H9 (cell line): ENCODE data around the gene SETD1A. TPM values are rescaled to one million over a fixed set of nuclear protein-coding genes. Genes with fewer than 3 reads are reported as not detected.
A peak's percentile ranks its signal among the peaks of the same experiment; 100 is the strongest.

Experiments
- DNase-seq: peaks from one replicate; pipeline ENCODE4 v3.0.0-alpha.2; 2017
- H2AFZ ChIP-seq: one replicate; pipeline ENCODE4 v1.6.1; 2013; ENCODE audit warnings: mild to moderate bottlenecking, low read length, control low read depth, moderate library complexity
- H2AK5ac ChIP-seq: 2 replicates; pipeline ENCODE4 v1.6.1; 2013; ENCODE audit warnings: low read length, control low read depth, mixed read lengths; ENCODE audit not compliant: insufficient read length
- H2BK120ac ChIP-seq: one replicate; pipeline ENCODE4 v1.6.1; 2013; ENCODE audit warnings: low read depth, mild to moderate bottlenecking, low read length, control low read depth, inconsistent platforms; ENCODE audit not compliant: poor library complexity, severe bottlenecking
- H2BK12ac ChIP-seq: 2 replicates; pipeline ENCODE4 v1.6.1; 2013; ENCODE audit warnings: low read length, control low read depth, mixed read lengths, low read depth; ENCODE audit not compliant: insufficient read length
- H2BK15ac ChIP-seq: 2 replicates; pipeline ENCODE4 v1.6.1; 2013; ENCODE audit warnings: low read depth, low read length, control low read depth
- H2BK20ac ChIP-seq: one replicate; pipeline ENCODE4 v1.6.1; 2013; ENCODE audit warnings: low read depth, mild to moderate bottlenecking, low read length, control low read depth, inconsistent platforms; ENCODE audit not compliant: poor library complexity, severe bottlenecking
- H2BK5ac ChIP-seq: 2 replicates; pipeline ENCODE4 v1.6.1; 2013; ENCODE audit warnings: low read length, control low read depth, mixed read lengths; ENCODE audit not compliant: insufficient read length
- H3K14ac ChIP-seq: 2 replicates; pipeline ENCODE4 v1.6.1; 2013; ENCODE audit warnings: low read length, control low read depth; ENCODE audit not compliant: insufficient read depth
- H3K18ac ChIP-seq: 2 replicates; pipeline ENCODE4 v1.6.1; 2013; ENCODE audit warnings: low read depth, mild to moderate bottlenecking, mixed read lengths, low read length, control low read depth; ENCODE audit not compliant: insufficient read length
- H3K23ac ChIP-seq: 2 replicates; pipeline ENCODE4 v1.6.1; 2013; ENCODE audit warnings: low read length, control low read depth, mixed read lengths, low read depth; ENCODE audit not compliant: insufficient read length
- H3K23me2 ChIP-seq: 2 replicates; pipeline ENCODE4 v1.6.1; 2013; ENCODE audit warnings: low read depth, mild to moderate bottlenecking, mixed read lengths, low read length, control low read depth; ENCODE audit not compliant: insufficient read length, poor library complexity, severe bottlenecking
- H3K27ac ChIP-seq: 2 replicates; pipeline ENCODE4 v1.5.1; 2013; ENCODE audit warnings: low read length, control low read depth, mixed read lengths, low read depth; ENCODE audit not compliant: insufficient read length
- H3K27me3 ChIP-seq: 2 replicates; pipeline ENCODE4 v1.6.1; 2013; ENCODE audit warnings: low read length, control low read depth, inconsistent platforms; ENCODE audit not compliant: insufficient read depth
- H3K4ac ChIP-seq: 2 replicates; pipeline ENCODE4 v1.6.1; 2013; ENCODE audit warnings: low read depth, mild to moderate bottlenecking, control low read depth, inconsistent platforms, low read length, moderate library complexity
- H3K4me1 ChIP-seq: 2 replicates; pipeline ENCODE4 v1.6.1; 2013; ENCODE audit warnings: low read length, control low read depth, inconsistent platforms; ENCODE audit not compliant: insufficient read depth
- H3K4me2 ChIP-seq: 2 replicates; pipeline ENCODE4 v1.6.1; 2013; ENCODE audit warnings: low read length, control low read depth, mixed read lengths; ENCODE audit not compliant: insufficient read length, insufficient read depth
- H3K56ac ChIP-seq: 2 replicates; pipeline ENCODE4 v1.6.1; 2013; ENCODE audit warnings: low read depth, mild to moderate bottlenecking, mixed read lengths, low read length, control low read depth; ENCODE audit not compliant: insufficient read length
- H3K79me1 ChIP-seq: 2 replicates; pipeline ENCODE4 v1.6.1; 2013; ENCODE audit warnings: low read depth, mild to moderate bottlenecking, moderate library complexity, low read length, control low read depth, inconsistent platforms; ENCODE audit not compliant: insufficient read depth, poor library complexity, severe bottlenecking
- H3K79me2 ChIP-seq: 2 replicates; pipeline ENCODE4 v1.6.1; 2013; ENCODE audit warnings: low read length, control low read depth, inconsistent platforms; ENCODE audit not compliant: insufficient read depth
- H3K9ac ChIP-seq: 2 replicates; pipeline ENCODE4 v1.6.1; 2013; ENCODE audit warnings: low read length, control low read depth, mixed read lengths; ENCODE audit not compliant: insufficient read length; ENCODE audit errors: extremely low read depth
- H3K9me3 ChIP-seq: one replicate; pipeline ENCODE4 v1.6.1; 2013; ENCODE audit warnings: low read depth, low read length, inconsistent platforms; ENCODE audit not compliant: control insufficient read depth
- H3T11ph ChIP-seq: one replicate; pipeline ENCODE4 v1.6.1; 2013; ENCODE audit warnings: mild to moderate bottlenecking, low read length, control low read depth, inconsistent platforms
- H4K20me1 ChIP-seq: one replicate; pipeline ENCODE4 v1.6.1; 2013; ENCODE audit not compliant: control insufficient read depth, insufficient read length, insufficient read depth
- H4K5ac ChIP-seq: 2 replicates; pipeline ENCODE4 v1.6.1; 2013; ENCODE audit warnings: low read depth, mild to moderate bottlenecking, mixed read lengths, low read length, control low read depth; ENCODE audit not compliant: insufficient read length
- H4K8ac ChIP-seq: replicated peaks from 2 replicates; pipeline ENCODE4 v1.6.1; 2013; ENCODE audit warnings: low read length, control low read depth, mixed read lengths, low read depth; ENCODE audit not compliant: insufficient read length
- H4K91ac ChIP-seq: 2 replicates; pipeline ENCODE4 v1.6.1; 2013; ENCODE audit warnings: low read depth, mild to moderate bottlenecking, moderate library complexity, mixed read lengths, low read length, control low read depth; ENCODE audit not compliant: insufficient read length
- H3K27ac Mint-ChIP-seq, 3 experiments: 2 replicates in 2 of 3; 3 replicates in 1 of 3; pipeline ENCODE4 v1.8.0; 2020 to 2021; ENCODE audit warnings: mixed read lengths in 3 of 3, mild to moderate bottlenecking in 1 of 3, moderate library complexity in 1 of 3
- H3K27me3 Mint-ChIP-seq: 2 replicates; pipeline ENCODE4 v1.8.0; 2021; ENCODE audit warnings: low read depth, mild to moderate bottlenecking, moderate library complexity, mixed read lengths
- H3K36me3 Mint-ChIP-seq, 3 experiments: 2 replicates in 2 of 3; 3 replicates in 1 of 3; pipeline ENCODE4 v1.8.0; 2020 to 2021; ENCODE audit warnings: low read depth in 3 of 3, mixed read lengths in 3 of 3; ENCODE audit not compliant: insufficient read depth in 1 of 3
- H3K4me1 Mint-ChIP-seq, 2 experiments: 2 replicates each; pipeline ENCODE4 v1.8.0; 2020; ENCODE audit warnings: mixed read lengths in 2 of 2
- H3K4me3 Mint-ChIP-seq, 2 experiments: 2 replicates in 1 of 2; 3 replicates in 1 of 2; pipeline ENCODE4 v1.8.0; 2020 to 2021; ENCODE audit warnings: mild to moderate bottlenecking in 2 of 2, mixed read lengths in 2 of 2, moderate library complexity in 1 of 2
- H3K9me3 Mint-ChIP-seq, 2 experiments: 2 replicates in 1 of 2; 3 replicates in 1 of 2; pipeline ENCODE4 v1.8.0; 2020; ENCODE audit warnings: mild to moderate bottlenecking in 2 of 2, mixed read lengths in 2 of 2, moderate library complexity in 1 of 2
- CTCF ChIP-seq: fragments of 200-600 bp; sonication (generic); conservative IDR thresholded peaks from 3 replicates; pipeline ENCODE4 v1.8.0; 2021; ENCODE audit warnings: antibody characterized with exemption, mild to moderate bottlenecking
- WGBS: extraction: QIAGEN DNeasy Blood & Tissue Kit; methylation state at CpG from one replicate; pipeline ENCODE4 v1.1.7; 2013; ENCODE audit warnings: missing lambda C conversion rate, low lambda C conversion rate, mixed read lengths; ENCODE audit not compliant: insufficient read length; ENCODE audit errors: extremely low coverage; 5-methylcytosine and 5-hydroxymethylcytosine counted together
- total RNA-seq: library from RNA; stranded (reverse); gene quantifications from 2 replicates; pipeline ENCODE4 v1.2.1, GENCODE V29; 2021

SETD1A gene
- total RNA-seq, 1 experiment from 2014 or later = 36.9 TPM

- WGBS = no CpG with 5 or more reads among the region's 11 CpGs
- Histone ChIP-seq H3K56ac (no peak overlapping the region), H2AK5ac (no peak overlapping the region), H4K20me1 (no peaks in the 10 kb centered on the region), H3K27ac (no peak overlapping the region), H2BK120ac (no peak overlapping the region), H4K8ac (no peak overlapping the region), H2BK20ac (no peak overlapping the region), H3K79me2 (no peaks in the 10 kb centered on the region), H3K27me3 (no peaks in the 10 kb centered on the region), H4K91ac (no peak overlapping the region), H3T11ph (no peak overlapping the region), H3K14ac (no peak overlapping the region; the same call in 1 of the 2 replicates), H3K4me1 (no peaks in the 10 kb centered on the region), H3K23ac (no peak overlapping the region), H2BK15ac (no peak overlapping the region), H3K9me3 (no peaks in the 10 kb centered on the region), H4K5ac (no peak overlapping the region), H2BK5ac (no peak overlapping the region), H2BK12ac (no peak overlapping the region), H3K9ac (no peak overlapping the region), H3K79me1 (no peaks in the 10 kb centered on the region), H3K4ac (no peak overlapping the region), H3K23me2 (peaks cover 8% of the 10 kb centered on the region), H3K18ac (no peak overlapping the region), H2AFZ (no peak overlapping the region), H3K4me2 (no peak overlapping the region)
- H3K4me1 Mint-ChIP-seq = peaks cover 10 to 24% of the 10 kb centered on the region in 2 experiments
- H3K4me3 Mint-ChIP-seq = peak overlapping the region in 1 of 2 experiments; percentile 62; a peak in 2 of 5 replicates
- H3K9me3 Mint-ChIP-seq = no peaks in the 10 kb centered on the region
- no peak for DNase-seq
- no peak for TF ChIP-seq CTCF
- peaks cover 33 to 44% (median 43%) of the 10 kb centered on the region in 3 experiments for H3K36me3 Mint-ChIP-seq
- no peaks in the 10 kb centered on the region for H3K27me3 Mint-ChIP-seq
- no peak overlapping the region for H3K27ac Mint-ChIP-seq
These were observed 29.2 kb upstream of the SETD1A start for GRCh38 chr16:30928390-30928789.
